Mesothelial cell of epicardium (in vitro differentiated cells): ENCODE measurements around the gene MBOAT1. TPM values are rescaled to one million over a fixed set of nuclear protein-coding genes. Genes with fewer than 3 reads are reported as not detected.

Experiments used
- DNase-seq, 2 experiments: peaks; one replicate each; pipeline ENCODE4 v3.0.0; 2021; ENCODE audit warnings: low spot score in 2 of 2; ENCODE audit not compliant: unreplicated experiment in 2 of 2
- H3K27ac Mint-ChIP-seq: 2 replicates; pipeline ENCODE4 v1.8.0; 2021; ENCODE audit warnings: mixed read lengths
- H3K27me3 Mint-ChIP-seq: 2 replicates; pipeline ENCODE4 v1.8.0; 2021; ENCODE audit warnings: low read depth, mixed read lengths
- H3K36me3 Mint-ChIP-seq: 2 replicates; pipeline ENCODE4 v1.8.0; 2021; ENCODE audit warnings: mixed read lengths
- H3K4me1 Mint-ChIP-seq: 2 replicates; pipeline ENCODE4 v1.8.0; 2021; ENCODE audit warnings: mixed read lengths
- H3K4me3 Mint-ChIP-seq: 2 replicates; pipeline ENCODE4 v1.8.0; 2021; ENCODE audit warnings: mild to moderate bottlenecking, moderate library complexity, mixed read lengths
- H3K9me3 Mint-ChIP-seq: 2 replicates; pipeline ENCODE4 v1.8.0; 2021; ENCODE audit warnings: mixed read lengths
- CTCF ChIP-seq: fragments of 200-600 bp; sonication (generic); IDR thresholded peaks from one replicate; pipeline ENCODE4 v1.5.0; 2021; ENCODE audit warnings: antibody characterized with exemption; ENCODE audit not compliant: unreplicated experiment
- total RNA-seq: library from RNA; stranded (reverse); gene quantifications from 3 replicates; pipeline ENCODE4 v1.2.1, GENCODE V29; 2021

The MBOAT1 gene
- total RNA-seq, 1 donor from 2014 or later: 23.5 TPM

DNA sequence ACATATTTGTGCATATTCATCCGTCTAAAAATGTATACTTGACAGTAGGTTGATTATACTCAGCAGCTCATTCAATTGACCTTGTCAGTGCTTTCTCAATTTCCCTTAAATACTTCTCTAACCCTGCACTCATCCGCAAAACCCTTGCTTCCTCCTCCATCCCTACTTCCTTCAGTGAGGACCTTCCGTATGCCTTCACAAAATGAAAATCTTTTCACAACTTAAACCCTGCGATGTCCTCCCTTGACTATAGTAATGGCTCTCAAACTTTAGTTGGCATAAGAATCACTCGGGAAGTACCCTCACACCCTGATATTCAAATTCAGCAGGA, 5.2 kb downstream of the MBOAT1 start:
- H3K4me1 Mint-ChIP-seq: peaks cover 64% of the 10 kb centered on the region

GRCh38 chr6:20205722-20206161, 6.5 kb downstream of the MBOAT1 start:
- Mint-ChIP-seq H3K36me3 (no peaks in the 10 kb centered on the region), H3K27me3 (no peaks in the 10 kb centered on the region), H3K9me3 (no peaks in the 10 kb centered on the region), H3K27ac (no peak overlapping the region), H3K4me3 (no peak overlapping the region), H3K4me1 (peaks cover 62% of the 10 kb centered on the region)
- TF ChIP-seq CTCF: no peak
- no peak for DNase-seq

More for the DNA sequence above, 5.2 kb downstream of the MBOAT1 start:
- H3K4me3 Mint-ChIP-seq: no peak overlapping the region
- DNase-seq: no peak
- TF ChIP-seq CTCF: no peak
- no peaks in the 10 kb centered on the region for H3K9me3 Mint-ChIP-seq
- H3K36me3 Mint-ChIP-seq: no peaks in the 10 kb centered on the region
- H3K27me3 Mint-ChIP-seq: no peaks in the 10 kb centered on the region
- peak overlapping the region; percentile 2 for H3K27ac Mint-ChIP-seq

- H3K27ac Mint-ChIP-seq: peak overlapping the region; percentile 81
- no peaks in the 10 kb centered on the region for H3K36me3 Mint-ChIP-seq
- no peaks in the 10 kb centered on the region for H3K27me3 Mint-ChIP-seq
- H3K9me3 Mint-ChIP-seq: no peaks in the 10 kb centered on the region
- no peak overlapping the region for H3K4me3 Mint-ChIP-seq
- no peak for DNase-seq
- TF ChIP-seq CTCF: no peak
- peaks cover 56% of the 10 kb centered on the region for H3K4me1 Mint-ChIP-seq
These were observed 7.8 kb downstream of the MBOAT1 start for GRCh38 chr6:20204512-20204894.

DNA sequence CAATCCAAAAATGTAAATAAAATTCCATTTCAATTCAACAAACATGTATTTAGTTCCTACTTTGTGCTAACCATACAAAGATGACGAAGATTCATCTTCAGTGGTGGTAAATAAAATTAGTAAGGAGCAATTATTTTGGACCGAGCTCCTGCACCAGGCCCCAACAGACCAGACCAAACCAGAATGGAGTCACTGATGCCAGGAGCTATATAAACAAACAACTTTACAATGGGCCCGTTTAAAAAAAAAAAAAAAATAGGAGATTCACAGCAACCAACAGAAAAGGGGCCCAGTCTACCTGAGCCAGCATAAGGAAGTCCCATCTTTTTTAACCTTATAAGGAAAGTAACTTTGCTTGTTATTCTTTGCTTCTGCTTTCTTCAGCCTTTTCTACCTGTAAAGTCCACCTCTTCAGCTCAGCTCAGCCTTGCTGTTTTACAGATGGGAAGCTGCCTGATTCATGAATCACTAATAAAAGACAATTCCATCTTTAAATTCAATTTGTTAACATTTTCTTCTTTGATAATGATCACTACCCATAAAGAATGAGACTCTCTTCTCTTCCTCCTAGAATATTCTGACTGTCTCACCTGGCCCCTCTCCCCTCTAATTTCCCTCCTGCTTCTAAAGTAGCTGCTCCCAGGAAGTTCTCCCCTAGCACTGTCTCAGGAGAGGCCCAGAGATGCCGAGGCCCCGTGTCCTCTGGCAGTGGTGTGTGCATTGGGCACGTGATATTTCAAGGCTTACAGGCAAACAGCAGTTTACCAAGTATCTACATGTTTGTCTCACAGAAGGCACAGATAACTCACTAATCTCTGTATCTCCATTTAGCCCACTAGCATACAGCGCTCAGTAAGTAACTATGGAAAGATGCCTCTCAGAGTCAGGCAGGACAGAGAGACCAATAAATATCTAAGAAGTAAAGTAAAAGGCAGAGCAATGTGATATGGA, 8.4 kb downstream of the MBOAT1 start:
- TF ChIP-seq CTCF: no peak
- no peaks in the 10 kb centered on the region for H3K27me3 Mint-ChIP-seq
- peaks cover 55% of the 10 kb centered on the region for H3K4me1 Mint-ChIP-seq
- peak overlapping the region; percentile 81 for H3K27ac Mint-ChIP-seq
- no peak overlapping the region for H3K4me3 Mint-ChIP-seq
- DNase-seq: no peak
- H3K36me3 Mint-ChIP-seq: no peaks in the 10 kb centered on the region
- no peaks in the 10 kb centered on the region for H3K9me3 Mint-ChIP-seq

- Mint-ChIP-seq H3K4me3 (no peak overlapping the region), H3K27me3 (no peaks in the 10 kb centered on the region), H3K4me1 (peaks cover 59% of the 10 kb centered on the region), H3K9me3 (no peaks in the 10 kb centered on the region), H3K27ac (peak overlapping the region; percentile 88), H3K36me3 (no peaks in the 10 kb centered on the region)
- DNase-seq: no peak
- TF ChIP-seq CTCF: no peak
These were observed 9.5 kb downstream of the MBOAT1 start for GRCh38 chr6:20202699-20203302.
